Measurements from ENCODE around the gene RPIA.

Gene RPIA

DNA sequence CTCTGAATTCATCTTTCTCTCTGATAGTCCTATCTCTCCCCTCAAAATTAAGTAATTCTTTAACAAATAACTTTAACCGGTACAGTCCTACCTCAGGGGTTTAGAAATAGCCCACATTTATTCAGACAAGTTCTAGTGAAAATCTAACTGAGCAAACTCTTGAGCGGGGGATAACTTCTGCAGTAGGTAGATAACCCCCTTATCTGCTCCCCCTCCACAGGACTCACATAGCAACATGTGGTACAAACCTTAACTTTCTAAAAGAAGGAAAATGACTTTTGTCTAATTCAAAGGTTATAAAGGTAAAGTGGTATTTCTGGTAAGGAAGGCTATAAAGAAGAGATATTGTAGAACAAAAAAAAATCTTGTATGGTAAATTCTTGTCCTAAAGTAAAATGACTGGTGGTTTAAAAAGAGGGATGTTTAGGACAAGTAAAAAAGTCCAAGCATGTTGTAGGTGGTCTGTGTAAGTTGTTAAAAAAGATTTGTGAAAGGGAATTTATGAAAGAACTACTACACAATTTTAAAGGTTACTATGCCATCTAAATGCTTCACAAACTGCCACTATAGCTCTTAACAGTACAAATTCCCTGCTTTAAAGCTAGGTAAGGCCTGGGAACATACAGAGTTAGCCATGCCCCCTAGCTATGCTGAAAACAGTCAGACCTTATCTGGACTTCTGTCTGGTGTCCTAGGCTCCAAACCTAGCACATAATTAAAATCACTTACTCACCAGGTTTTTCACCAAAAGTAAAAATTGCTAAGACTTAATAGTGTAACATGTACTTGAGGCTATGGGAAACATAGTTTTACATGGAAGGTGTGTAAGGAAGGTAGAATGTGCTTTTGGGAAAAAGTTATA is 8.1 kb upstream of the RPIA start:
- in situ Hi-C loops (cut with MboI; ENCODE audit: low sequenced_read_pairs): no loop called here

DNA sequence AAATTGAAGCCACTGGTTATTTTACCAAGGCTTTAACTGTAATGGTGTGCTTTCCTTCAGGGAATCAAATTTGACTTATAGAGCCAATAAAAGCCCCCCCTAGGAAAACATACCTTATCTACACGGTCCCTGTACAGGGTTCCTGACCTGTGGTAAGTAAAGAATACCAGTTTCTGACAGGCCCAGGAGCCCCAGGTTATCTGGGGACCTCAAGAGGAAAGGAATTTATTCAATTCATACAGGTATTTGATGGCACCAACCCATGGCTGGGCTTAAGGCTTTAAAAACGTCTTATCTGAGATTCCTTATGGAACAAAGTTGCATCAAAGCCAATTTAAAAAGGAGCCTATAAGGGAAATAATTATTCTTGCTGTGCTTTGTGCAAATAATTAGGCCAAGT is 7.0 kb upstream of the RPIA start:
- in situ Hi-C loops (cut with MboI; ENCODE audit: low sequenced_read_pairs): no loop called here

DNA sequence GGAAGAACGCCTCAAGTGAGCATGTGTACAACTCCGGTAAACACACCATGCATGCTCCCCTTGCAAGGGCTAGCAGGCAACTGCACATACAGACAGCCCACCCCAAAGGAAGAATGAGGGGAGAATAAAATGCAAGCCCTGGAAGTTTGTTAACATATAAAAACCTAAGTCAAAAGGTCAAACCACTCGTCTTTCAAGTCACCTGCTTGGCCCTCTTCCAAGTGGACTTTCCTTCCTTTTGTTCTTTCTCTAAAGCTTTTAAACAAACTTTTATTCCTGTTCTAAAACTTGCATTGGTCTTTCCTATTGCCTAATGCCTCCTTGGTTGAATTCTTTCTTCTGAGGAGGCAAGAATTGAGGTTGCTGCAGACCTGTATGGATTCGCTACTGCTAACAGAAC is 5.2 kb upstream of the RPIA start:
- in situ Hi-C loops (cut with MboI; ENCODE audit: low sequenced_read_pairs): no loop called here

DNA sequence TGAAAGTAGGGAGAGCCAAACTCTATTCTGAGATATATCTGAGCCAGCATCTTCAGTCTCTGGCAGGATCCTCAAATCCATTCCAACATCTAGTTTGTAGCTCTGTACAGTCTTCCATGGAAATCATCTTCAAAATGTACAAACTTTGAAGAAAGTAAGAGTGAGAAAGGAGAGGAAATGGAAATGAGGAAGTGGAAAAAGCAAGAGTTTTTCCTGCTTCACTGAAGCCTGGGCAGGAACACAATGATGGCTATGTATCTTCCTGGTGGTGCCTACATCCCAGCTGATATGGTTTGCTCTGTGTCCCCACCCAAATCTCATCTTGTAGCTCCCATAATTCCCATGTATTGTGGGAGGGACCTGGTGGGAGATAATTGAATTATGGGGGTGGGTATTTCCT is 4.1 kb upstream of the RPIA start:
- in situ Hi-C loops (cut with MboI; ENCODE audit: low sequenced_read_pairs): no loop called here

DNA sequence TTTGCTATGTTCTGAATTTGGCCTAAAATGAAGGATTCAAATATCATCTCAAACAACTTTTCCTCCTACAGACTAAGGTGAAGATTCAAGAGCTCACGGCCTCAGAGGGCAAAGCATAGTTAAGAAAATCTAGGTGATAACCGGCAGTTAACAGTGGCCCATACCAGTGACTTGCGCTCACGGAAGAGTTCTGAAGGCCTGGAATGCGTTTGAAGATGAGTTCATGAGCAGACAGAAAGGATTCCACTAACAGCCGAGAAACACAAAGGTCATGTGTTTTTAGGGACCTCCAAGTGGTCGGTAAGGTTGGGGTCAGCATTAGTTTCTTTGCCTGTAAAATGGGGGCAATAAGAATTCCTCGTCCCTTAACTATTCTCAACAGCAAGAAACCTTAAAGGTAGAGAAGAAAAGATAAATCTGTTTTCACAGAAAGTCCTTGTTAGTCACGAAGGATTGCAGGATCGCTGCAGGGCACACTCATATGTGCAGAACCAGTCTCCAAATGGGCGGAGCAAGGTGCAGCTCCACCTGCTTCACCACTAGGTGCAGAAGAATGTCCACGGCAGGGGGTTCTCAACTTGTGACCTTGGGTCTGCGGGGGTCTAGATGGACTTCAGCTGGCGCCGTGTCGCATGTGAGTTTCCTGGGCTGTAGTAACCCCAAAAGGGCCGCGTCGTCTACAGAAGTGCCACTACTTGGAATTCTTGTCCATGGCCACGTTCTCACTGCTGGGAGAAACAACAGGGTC is 708 bp upstream of the RPIA start:
- in situ Hi-C loops (cut with MboI; ENCODE audit: low sequenced_read_pairs): no loop called here

DNA sequence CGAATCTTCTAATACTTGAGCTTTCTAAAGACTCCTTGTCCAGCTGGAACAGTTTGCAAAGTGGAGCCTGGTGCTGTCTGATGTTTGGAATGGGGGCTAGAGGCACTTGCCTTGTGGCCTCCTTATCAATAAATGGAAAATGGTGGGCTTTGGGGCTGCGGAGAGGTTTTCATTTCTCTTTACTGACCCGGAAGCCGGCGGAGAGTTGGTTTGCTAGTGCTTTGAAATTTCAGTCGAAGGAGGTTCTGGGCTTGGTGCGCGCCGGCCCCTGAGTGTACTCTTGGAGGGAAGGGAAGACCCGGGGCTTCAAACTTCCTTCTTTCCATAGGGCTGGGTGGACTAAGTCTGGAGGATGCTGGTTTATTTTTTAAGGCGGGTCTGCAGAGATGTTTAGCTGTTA is 714 bp downstream of the RPIA start:
- in situ Hi-C loops (cut with MboI; ENCODE audit: low sequenced_read_pairs): no loop called here

DNA sequence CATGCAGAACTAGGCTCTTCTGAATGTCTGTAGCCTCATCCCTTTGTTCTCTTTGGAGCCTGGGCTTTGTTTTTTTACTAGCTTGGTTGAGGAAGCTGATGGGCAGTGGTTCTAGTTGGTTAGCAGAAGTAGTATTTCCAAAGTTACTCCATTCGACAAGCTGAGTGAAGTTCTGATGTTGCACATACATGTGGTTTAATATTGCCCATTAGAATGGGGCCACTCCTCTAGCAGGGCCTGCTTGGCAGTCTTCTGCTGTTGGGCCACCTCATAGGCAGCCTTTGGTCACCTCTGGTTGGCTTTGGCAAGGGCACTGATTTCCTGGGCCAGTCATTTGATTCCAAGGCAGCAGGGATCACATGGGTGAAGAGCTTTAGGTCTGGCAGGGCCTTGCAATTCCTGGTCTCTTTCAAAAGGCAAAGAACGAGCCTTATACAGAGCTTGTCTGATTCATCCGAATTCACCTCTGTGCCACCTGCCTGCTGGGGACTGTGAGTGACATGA is 2.5 kb downstream of the RPIA start:
- in situ Hi-C loops (cut with MboI; ENCODE audit: low sequenced_read_pairs): no loop called here

DNA sequence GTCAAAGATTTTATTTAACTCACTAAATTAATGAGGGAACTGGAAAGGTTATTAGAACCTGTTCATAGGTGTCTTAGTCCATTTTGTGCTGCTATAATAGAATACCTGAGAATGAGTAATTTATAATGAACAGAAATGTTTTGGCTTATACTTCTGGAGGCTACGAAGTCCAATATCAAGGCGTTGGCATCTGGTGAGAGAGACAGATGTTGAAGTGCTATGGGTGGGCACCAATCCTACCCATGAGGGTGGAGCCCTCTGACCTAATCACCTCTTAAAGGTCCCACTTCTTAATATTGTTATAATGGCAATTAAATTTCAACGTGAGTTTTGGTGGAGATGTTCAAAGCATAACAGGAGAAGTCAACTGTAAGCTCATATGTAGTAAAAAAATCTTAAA is 5.1 kb downstream of the RPIA start:
- in situ Hi-C loops (cut with MboI; ENCODE audit: low sequenced_read_pairs): no loop called here

DNA sequence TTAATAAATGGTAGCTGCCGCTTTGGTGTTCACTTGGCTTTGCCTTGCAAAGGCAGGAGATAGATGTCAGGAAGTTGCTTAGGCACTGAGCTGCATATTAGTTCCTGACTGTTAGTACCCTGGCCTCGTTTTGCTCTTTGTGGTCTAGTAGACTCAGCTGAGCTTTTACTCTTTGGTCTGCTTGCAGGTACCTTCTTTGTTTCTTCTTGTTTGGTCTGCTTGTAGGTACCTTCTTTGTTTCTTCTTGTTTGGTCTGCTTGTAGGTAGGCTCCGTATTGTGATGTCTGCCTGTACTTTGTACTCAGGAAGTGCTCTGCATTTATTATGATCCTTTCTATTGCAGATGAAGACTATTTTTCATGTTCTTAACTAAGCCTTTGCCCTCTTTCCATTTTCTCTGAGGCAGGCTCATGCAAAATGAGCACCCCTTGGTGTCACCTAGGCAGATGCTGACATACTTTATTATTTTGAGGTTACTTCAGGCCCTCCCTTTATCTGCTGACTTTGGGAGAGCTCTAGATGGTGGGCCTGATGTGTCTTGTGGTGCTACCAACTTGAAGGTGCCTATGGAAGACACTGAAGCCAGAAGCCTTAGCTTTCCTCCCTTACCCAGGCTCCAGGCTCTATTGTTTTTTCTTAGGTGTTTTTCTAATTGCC is 6.0 kb downstream of the RPIA start:
- in situ Hi-C loops (cut with MboI; ENCODE audit: low sequenced_read_pairs): no loop called here

DNA sequence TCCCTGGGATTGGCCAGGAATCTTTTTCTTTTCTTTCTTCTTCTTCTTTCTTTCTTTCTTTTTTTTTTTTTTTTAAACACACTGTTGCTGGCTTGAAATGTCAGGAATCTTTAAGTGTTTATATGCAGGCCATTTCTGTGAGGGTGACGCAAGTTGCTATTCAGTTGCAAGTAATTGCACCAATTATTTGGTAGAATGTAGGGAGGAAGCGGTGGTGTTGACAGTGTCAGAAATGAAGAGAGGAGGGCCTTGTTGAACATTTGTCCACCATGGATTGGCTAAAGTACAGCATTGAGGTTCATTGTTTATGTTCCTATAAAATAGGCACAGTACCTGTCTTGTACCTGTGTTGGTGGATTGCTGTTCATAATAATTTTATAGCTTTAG is 6.5 kb downstream of the RPIA start:
- in situ Hi-C loops (cut with MboI; ENCODE audit: low sequenced_read_pairs): no loop called here

DNA sequence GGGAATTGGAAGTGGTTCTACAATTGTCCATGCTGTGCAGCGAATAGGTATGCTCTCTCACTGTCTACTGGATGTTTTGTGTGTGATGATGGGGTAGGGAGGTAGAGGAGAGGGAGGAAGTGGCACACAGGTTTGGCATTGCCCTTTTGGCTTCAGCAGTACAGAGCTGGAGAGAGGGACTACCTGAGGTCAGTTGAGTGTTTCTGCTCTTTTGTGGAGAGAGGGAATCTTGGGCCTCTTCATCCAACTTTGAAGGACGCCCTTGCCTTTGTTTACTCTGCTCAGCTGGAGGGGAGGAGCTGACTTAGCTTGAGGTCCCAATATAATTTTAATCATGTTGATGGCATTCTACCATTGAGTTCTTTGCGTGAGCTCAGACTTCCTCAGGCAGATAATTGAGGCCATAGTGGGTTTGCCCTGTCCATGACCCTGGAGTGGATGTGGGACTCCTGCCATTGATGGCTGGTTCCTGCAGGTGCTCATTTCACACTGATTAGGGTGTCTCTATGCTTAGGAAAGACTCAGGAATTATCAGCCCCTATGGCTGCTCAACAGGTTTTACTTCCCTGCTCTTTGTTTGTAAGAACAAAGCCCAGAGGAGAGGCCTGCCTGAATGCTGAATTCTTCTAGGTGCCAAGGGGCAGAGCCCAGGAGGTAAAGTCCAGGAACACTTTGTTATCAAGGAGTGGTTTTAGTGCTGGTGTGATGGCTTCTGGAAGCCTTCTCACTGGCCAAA is 7.2 kb downstream of the RPIA start:
- in situ Hi-C loops (cut with MboI; ENCODE audit: low sequenced_read_pairs): no loop called here

DNA sequence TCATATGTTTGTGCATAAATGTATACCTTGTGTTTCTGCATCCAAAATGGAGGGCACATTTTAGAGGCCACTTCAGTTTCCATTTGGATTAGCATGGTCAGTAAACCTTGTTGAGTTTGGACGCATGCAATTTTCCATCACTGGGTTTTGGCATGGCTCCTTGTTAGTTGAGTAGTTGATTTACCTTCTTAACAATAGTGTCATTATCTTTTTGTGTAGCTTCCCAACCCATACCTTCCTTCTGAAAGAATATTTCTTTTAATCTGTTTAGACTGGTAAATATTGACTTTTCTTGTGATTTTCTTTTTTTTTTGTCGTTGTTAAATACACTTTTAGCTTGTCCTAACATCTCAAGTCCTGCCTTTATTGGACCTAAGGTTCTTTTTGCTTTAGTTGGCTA is 15.5 kb downstream of the RPIA start:
- in situ Hi-C loops (cut with MboI; ENCODE audit: low sequenced_read_pairs): no loop called here

DNA sequence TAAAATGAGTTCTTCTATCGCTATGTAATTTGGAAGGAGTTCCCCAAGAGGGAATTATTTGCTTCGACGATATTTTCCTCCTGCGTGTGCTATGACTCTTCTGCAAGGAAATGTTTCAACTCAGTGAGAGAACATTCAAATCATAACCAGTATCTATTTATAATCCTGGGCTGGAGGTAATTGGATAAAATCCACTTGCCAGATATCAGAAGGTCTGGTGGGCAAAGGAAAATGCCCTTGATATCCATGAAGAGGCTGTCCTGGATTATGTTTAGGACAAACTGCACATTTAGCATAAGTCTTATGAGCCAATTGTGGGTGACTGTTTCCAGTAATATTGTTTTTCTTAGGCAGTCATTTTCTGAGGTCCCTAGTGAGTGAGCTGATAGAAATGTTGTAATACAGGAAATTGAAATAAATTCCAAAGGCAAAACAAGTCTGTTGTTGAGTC is 17.7 kb downstream of the RPIA start:
- in situ Hi-C loops (cut with MboI; ENCODE audit: low sequenced_read_pairs): no loop called here

DNA sequence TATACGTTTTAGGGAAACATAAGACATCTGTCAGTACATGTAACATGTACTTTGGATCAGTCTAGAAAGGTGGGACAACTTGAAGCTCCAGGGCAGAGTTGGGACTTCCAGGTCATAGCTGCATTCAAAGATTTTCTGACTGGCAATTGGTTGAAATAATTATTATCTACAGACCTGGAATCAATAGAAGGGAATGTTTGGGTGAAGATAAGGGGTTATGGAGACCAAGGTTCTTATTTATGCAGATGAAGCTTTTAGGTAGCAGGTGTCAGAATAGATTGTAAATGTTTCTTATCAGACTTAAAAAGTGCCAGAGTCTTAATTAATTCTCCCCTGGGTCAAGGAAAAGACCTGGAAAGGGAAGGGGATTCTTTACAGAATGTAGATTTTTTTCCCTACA is 19.8 kb downstream of the RPIA start:
- in situ Hi-C loops (cut with MboI; ENCODE audit: low sequenced_read_pairs): no loop called here

DNA sequence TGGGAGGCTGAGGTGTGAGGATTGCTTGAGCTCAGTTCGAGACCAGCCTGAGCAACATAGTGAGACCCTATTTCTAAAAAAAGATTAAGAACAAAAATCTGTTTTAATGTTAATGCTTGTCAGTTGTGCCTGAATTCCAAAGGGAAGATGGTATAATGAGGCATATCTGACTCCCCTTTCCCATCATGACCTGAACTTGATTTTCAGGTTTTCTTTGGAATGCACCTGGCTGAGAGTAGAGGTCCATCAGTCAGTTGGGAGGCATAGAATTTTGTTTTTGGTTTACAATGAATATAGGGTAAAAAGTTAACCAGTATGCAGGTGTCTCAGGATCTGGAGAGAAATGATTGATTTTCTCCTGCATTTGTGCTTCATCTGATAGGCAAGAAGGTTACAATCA is 20.4 kb downstream of the RPIA start:
- in situ Hi-C loops (cut with MboI; ENCODE audit: low sequenced_read_pairs): no loop called here

DNA sequence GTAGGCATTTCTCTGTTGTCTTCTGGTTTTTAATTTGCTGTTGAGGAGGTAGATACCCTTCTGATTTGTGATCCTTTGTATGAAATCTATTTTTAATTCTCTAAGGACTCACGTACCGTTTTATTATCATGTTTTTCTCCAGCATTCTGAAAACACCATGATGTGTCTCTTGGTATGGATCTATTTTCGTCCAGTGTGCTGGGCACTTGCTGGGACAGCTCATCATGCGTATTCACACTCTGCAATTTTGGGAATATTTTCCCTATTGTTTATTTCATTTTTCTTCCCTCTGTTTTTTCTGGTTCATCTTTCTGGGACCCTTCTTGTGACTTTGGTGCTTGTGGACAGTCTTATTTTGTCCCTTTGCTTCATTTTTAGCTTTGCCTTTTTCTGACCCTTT is 21.9 kb downstream of the RPIA start:
- in situ Hi-C loops (cut with MboI; ENCODE audit: low sequenced_read_pairs): no loop called here

DNA sequence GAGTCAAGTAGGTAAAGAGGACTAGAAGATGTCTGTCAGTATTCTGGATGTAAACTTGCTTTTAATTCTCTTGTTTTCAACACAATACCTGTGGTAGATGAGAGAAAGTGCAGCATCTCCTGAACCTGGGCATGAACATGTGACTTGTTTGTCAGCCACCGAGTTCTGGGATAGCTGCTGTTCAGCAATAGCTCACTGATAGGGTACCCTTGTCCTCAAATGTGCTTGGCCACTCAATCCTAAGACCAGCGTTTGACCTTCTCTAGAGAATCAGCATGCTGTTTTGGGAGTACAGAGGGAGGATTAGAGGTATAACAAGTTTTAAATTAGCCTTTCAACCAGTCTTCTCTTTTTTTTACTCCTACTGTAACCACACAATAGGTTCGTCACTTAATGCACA is 23.2 kb downstream of the RPIA start:
- in situ Hi-C loops (cut with MboI; ENCODE audit: low sequenced_read_pairs): no loop called here

DNA sequence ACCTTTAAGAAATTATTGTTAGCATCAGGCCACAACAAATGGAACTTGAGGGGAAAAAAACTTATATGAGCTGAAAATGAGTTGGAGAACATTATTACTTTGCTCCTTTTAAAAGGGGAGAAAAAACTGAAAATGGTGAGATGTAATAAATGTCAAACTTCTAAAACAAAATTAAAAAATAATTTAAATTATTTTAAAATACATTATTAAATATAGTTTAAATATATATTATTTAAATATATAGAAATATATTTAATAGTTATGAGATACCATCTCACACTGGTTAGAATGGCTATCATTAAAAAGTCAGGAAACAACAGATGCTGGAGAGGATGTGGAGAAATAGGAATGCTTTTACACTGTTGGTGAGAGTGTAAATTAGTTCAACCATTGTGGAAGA is 28.9 kb downstream of the RPIA start:
- in situ Hi-C loops (cut with MboI; ENCODE audit: low sequenced_read_pairs): no loop called here

DNA sequence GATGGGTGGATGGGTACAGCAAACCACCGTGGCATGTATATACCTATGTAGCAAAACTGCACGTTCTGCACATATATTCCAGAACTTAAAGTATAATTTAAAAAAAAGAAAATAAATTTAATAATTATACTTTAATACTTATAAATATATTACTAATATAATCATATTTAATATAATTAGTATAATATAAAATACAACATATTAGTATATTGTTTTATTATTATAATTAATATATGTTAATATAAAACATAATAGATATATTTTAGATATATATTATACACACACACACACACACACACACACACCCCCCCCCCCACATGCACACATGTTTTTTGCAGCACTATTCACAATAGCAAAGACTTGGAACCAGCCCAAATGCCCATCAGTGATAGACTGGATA is 29.8 kb downstream of the RPIA start:
- in situ Hi-C loops (cut with MboI; ENCODE audit: low sequenced_read_pairs): no loop called here

DNA sequence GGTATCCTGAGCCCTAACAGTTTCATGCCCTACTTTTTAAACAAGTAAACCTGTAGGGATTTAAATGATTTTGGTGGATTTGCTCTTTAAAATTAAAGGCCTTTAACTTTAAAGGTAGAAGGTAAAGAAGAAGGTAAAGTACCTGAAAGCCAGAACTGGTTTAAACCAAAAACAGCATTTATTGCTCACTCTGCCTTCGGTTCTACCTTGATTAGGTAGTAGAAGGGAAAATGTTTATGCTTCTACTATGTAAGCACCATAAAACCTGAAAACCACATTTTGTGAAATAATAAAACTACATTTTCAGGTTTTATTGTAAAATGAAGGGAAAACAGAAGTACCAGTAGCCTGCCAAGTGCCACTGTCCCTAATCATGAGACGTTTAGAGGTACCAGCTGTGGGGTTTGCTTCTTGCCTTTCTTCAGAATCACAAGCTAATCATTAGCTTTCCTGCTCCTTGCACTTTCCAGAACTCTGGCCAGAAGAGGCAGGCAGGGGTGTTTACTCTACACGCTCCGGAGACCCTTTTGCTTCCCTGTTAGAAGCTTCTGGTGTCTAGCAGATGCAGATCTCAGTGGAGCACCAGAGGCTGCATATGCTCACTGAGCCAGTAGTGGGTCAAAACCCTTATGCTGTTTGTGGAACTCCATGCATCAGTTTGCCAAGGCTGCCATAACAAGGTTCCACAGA is 33.3 kb downstream of the RPIA start:
- in situ Hi-C loops (cut with MboI; ENCODE audit: low sequenced_read_pairs): no loop called here

All from HL-60/S4 treated with retinoic acid at 250 ng/mL for 4 days and 3 days (cell line).